Retinal pigment epithelial cell (primary cell): ENCODE data around the gene SLC43A1.
"Not testable (repeated sequence)": the region's sequence is repeated elsewhere in the genome, so short reads cannot be mapped to it uniquely, and the experiment has no call there.

Experiments
- DNase-seq: peaks from one replicate; pipeline ENCODE4 v3.0.0-alpha.2; 2010; ENCODE audit warnings: low read depth
- H3K4me3 ChIP-seq: 2 replicates; pipeline ENCODE4 v1.5.1; 2011; ENCODE audit warnings: mild to moderate bottlenecking, low read length, control low read depth, moderate library complexity
- CTCF ChIP-seq: conservative IDR thresholded peaks from 2 replicates; pipeline ENCODE4 v1.5.1; 2011; ENCODE audit warnings: low read depth, low read length, control low read depth, inconsistent platforms

SLC43A1 gene

DNA sequence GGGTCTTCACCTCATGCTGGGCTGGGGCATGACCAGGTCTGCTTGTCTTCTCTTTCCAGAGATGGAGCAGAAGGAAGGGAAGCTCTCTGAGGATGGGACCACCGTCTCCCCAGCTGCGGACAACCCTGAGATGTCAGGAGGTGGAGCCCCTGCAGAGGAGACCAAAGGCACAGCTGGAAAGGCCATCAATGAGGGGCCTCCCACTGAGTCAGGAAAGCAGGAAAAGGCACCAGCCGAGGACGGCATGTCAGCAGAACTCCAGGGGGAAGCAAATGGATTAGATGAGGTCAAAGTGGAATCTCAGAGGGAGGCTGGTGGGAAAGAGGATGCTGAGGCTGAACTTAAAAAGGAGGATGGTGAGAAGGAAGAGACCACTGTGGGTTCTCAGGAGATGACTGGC, 27.1 kb upstream of the SLC43A1 start:
- DNase-seq, result no peak
- no peak overlapping the region for H3K4me3 ChIP-seq
- TF ChIP-seq CTCF, result no peak

- no peak for DNase-seq
- TF ChIP-seq CTCF, result no peak
Observed at GRCh38 chr11:57541169-57541568, 25.7 kb upstream of the SLC43A1 start.

DNA sequence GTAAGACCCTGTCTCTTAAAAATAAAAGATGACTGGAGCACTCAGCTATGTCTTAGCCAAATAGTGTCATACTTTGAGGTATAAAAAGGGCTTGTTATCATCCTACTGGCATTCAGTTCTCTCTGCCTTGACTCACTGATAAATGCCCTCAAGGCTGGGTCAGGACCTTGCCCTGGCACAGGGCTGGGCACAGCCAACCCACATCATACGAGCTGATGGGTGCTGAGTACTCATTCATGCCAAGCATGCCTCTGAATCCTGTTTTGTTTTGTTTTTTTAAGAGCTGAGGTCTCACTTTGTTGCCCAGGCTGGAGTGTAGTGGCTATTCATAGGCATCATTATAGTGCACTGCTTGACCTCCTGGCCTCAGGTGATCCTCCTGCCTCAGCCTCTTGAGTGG, 23.8 kb upstream of the SLC43A1 start:
- no peak for TF ChIP-seq CTCF
- no peak overlapping the region for H3K4me3 ChIP-seq
- DNase-seq, result no peak

More at GRCh38 chr11:57541169-57541568, 25.7 kb upstream of the SLC43A1 start:
- H3K4me3 ChIP-seq, result no peak overlapping the region

- no peak within 1 kb of the TSS for H3K4me3 ChIP-seq
- DNase-seq, result no peak
- no peak for TF ChIP-seq CTCF
Observed at GRCh38 chr11:57536947-57537619, 21.6 kb upstream of the SLC43A1 start, which contains the start of gene SMTNL1. Gene SMTNL1 (plus strand): TSS chr11:57537595. CDS start chr11:57542643, 5,048 bp downstream.

GRCh38 chr11:57534449-57534848, 18.9 kb upstream of the SLC43A1 start:
- DNase-seq, result not testable (repeated sequence)

DNA sequence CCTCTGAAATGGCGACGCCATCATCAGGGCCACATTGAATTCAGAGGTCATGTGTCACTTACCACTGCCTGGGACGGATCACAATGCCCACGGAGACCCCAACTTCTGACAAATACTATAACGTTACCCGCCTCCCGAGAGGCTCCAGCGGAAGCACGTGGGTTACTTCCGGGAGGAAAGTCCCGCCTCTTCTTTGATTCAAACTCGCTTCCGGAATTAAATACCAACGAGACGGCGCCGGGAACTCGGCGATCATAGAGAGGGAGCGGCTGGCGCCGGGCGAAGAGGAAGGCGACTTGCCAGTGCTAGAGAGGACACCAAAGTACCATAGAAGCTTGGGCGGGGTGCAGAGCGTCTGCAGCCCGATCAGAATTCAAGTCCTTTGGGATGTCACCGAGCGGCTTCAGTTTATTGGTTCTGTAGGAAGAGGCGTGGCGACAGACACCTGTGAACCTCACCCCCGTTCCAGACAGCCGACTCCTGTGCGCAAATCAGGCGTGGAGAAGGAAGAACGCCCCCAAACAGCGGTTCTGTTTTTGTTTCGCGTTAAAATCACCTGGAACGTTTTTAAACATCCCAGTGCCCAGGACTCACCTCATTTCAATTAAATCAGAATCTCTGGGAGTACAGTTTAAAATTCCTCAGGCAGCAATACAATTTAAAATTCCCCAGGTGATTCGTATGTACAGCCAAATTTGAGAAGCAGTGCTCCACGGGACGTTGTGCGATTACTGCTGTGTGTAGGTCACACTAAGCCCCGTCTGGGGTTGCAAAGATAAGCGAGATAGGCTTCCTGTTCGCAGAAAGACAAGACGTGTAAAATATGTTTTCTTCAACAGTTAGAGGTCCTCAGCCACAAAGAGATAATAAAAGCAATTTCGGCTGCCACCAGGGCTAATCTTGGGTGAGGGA, 15.3 kb upstream of the SLC43A1 start, which contains the start of gene TIMM10:
Gene TIMM10, minus strand, starts transcription at position 159 of the 912 bp plus-strand sequence. CDS start 565 bp downstream, outside the sequence.
- H3K4me3 ChIP-seq, result peak within 1 kb of the TSS; percentile 97

More at GRCh38 chr11:57534449-57534848, 18.9 kb upstream of the SLC43A1 start:
- H3K4me3 ChIP-seq, result not testable (repeated sequence)

More for the DNA sequence above, 15.3 kb upstream of the SLC43A1 start, which contains the start of gene TIMM10:
- DNase-seq, result peak; percentile 88
- no peak for TF ChIP-seq CTCF
